Measurements from ENCODE around the gene SUSD2. TPM values are rescaled to one million over a fixed set of nuclear protein-coding genes. Genes with fewer than 3 reads are reported as not detected.

The SUSD2 gene
- total RNA-seq, 2 donors from 2014 or later = 4.2 to 7.6 TPM

GRCh38 chr22:24142831-24143230 lies 38.5 kb upstream of the SUSD2 start:
- WGBS, 2 donors = 78 to 87% methylated on average over 3 of the region's 3 CpGs
- no peak for TF ChIP-seq POLR2A (IDR thresholded peaks at IDR 0.05)
- TF ChIP-seq CTCF (IDR thresholded peaks at IDR 0.05) = no peak
- Histone ChIP-seq H3K27ac (peak overlapping the region in 1 of 4 donors; percentile 58), H3K4me1 (peaks cover 49% of the 10 kb centered on the region), H3K9me3 (no peaks in the 10 kb centered on the region), H3K36me3 (replicated peaks in 1 of 2; ENCODE audit: insufficient read depth in 1 of 2, low read depth in 2 of 2) (no peaks in the 10 kb centered on the region), H3K27me3 (no peaks in the 10 kb centered on the region), H3K4me3 (no peak overlapping the region)
- ATAC-seq = no peak
- peak in 2 of 4 donors; percentile 41 to 72 for DNase-seq
- intact Hi-C loops (cut with DNase I) = no loop called here

GRCh38 chr22:24144056-24144777 lies 37.1 kb upstream of the SUSD2 start:
- TF ChIP-seq CTCF (IDR thresholded peaks at IDR 0.05) (no peak), POLR2A (IDR thresholded peaks at IDR 0.05) (no peak)
- 62 to 80% methylated on average over 1 of the region's 1 CpG for WGBS, 2 donors

GRCh38 chr22:24144778-24145085 lies 36.6 kb upstream of the SUSD2 start:
- Histone ChIP-seq H3K36me3 (replicated peaks in 1 of 2; ENCODE audit: insufficient read depth in 1 of 2, low read depth in 2 of 2) (no peaks in the 10 kb centered on the region), H3K4me3 (no peak overlapping the region), H3K27me3 (no peaks in the 10 kb centered on the region), H3K27ac (peak overlapping the region; percentile 59 to 84 (median 68)), H3K4me1 (peaks cover 58% of the 10 kb centered on the region), H3K9me3 (no peaks in the 10 kb centered on the region)
- 48 to 51% methylated on average over 2 of the region's 2 CpGs for WGBS, 2 donors
- intact Hi-C loops (cut with DNase I) = no loop called here
- no peak for DNase-seq
- TF ChIP-seq POLR2A (IDR thresholded peaks at IDR 0.05) = no peak
- no peak for TF ChIP-seq CTCF (IDR thresholded peaks at IDR 0.05)
- no peak for ATAC-seq

More at GRCh38 chr22:24144056-24144777, 37.1 kb upstream of the SUSD2 start:
- DNase-seq (no peak), ATAC-seq (no peak)
- H3K36me3 ChIP-seq (replicated peaks in 1 of 2; ENCODE audit: insufficient read depth in 1 of 2, low read depth in 2 of 2) = no peaks in the 10 kb centered on the region
- H3K4me3 ChIP-seq = no peak overlapping the region
- no peaks in the 10 kb centered on the region for H3K9me3 ChIP-seq
- H3K27me3 ChIP-seq = no peaks in the 10 kb centered on the region
- H3K27ac ChIP-seq = peak overlapping the region; percentile 59 to 84 (median 68)
- H3K4me1 ChIP-seq = peaks cover 58% of the 10 kb centered on the region
- intact Hi-C loops (cut with DNase I) = no loop called here

GRCh38 chr22:24145446-24146193 lies 35.7 kb upstream of the SUSD2 start:
- H3K27ac ChIP-seq = peak overlapping the region; percentile 59 to 84 (median 68)
- ATAC-seq (no peak), DNase-seq (no peak)
- TF ChIP-seq POLR2A (IDR thresholded peaks at IDR 0.05) (no peak), CTCF (IDR thresholded peaks at IDR 0.05) (no peak)
- H3K4me1 ChIP-seq = peaks cover 58% of the 10 kb centered on the region
- H3K27me3 ChIP-seq = no peaks in the 10 kb centered on the region
- H3K9me3 ChIP-seq = no peaks in the 10 kb centered on the region
- H3K4me3 ChIP-seq = no peak overlapping the region
- WGBS, 2 donors = 89 to 91% methylated on average over 8 to 9 of the region's 9 CpGs
- H3K36me3 ChIP-seq (replicated peaks in 1 of 2; ENCODE audit: insufficient read depth in 1 of 2, low read depth in 2 of 2) = no peaks in the 10 kb centered on the region
- intact Hi-C loops (cut with DNase I) = no loop called here
